Karpas-422 (cell line): ENCODE data around the gene GAB2. TPM values are rescaled to one million over a fixed set of nuclear protein-coding genes. Genes with fewer than 3 reads are reported as not detected.

Source experiments
- DNase-seq: peaks from one replicate; pipeline ENCODE4 v3.0.0-alpha.2; 2015
- H2AFZ ChIP-seq: fragments of 200-600 bp; sonication (generic); 2 replicates; pipeline ENCODE4 v1.6.1; 2014; ENCODE audit warnings: antibody characterized with exemption, low read length, mixed read lengths
- H3K27ac ChIP-seq: fragments of 200-600 bp; sonication (generic); 2 replicates; pipeline ENCODE4 v1.5.1; 2014; ENCODE audit warnings: mild to moderate bottlenecking, low read length, moderate library complexity
- H3K27me3 ChIP-seq: fragments of 200-600 bp; sonication (generic); 2 replicates; pipeline ENCODE4 v1.6.1; 2014; ENCODE audit warnings: low read length, mixed read lengths
- H3K36me3 ChIP-seq: fragments of 200-600 bp; sonication (generic); 2 replicates; pipeline ENCODE4 v1.6.1; 2014; ENCODE audit warnings: low read length, mixed read lengths; ENCODE audit not compliant: insufficient read depth
- H3K4me1 ChIP-seq: fragments of 200-600 bp; sonication (generic); 2 replicates; pipeline ENCODE4 v1.6.1; 2014; ENCODE audit warnings: mild to moderate bottlenecking, low read length, mixed read lengths
- H3K4me2 ChIP-seq: fragments of 200-600 bp; sonication (generic); 2 replicates; pipeline ENCODE4 v1.6.1; 2014; ENCODE audit warnings: low read length, low read depth, mild to moderate bottlenecking; ENCODE audit not compliant: poor library complexity, severe bottlenecking
- H3K4me3 ChIP-seq: fragments of 200-600 bp; sonication (generic); 2 replicates; pipeline ENCODE4 v1.5.1; 2014; ENCODE audit warnings: mild to moderate bottlenecking, antibody characterized with exemption, low read length, mixed read lengths
- H3K79me2 ChIP-seq: fragments of 200-600 bp; sonication (generic); 2 replicates; pipeline ENCODE4 v1.6.1; 2014; ENCODE audit warnings: mild to moderate bottlenecking, low read length, mixed read lengths
- H3K9ac ChIP-seq: fragments of 200-600 bp; sonication (generic); 2 replicates; pipeline ENCODE4 v1.6.0; 2014; ENCODE audit warnings: low read length
- H3K9me2 ChIP-seq: fragments of 200-600 bp; sonication (generic), shearing (Covaris generic); replicated peaks from 2 replicates; pipeline ENCODE4 v1.6.0; 2014; ENCODE audit warnings: mild to moderate bottlenecking, low read length, moderate library complexity; ENCODE audit not compliant: insufficient read depth
- H3K9me3 ChIP-seq: fragments of 300-700, 200-600 bp; sonication (generic); 2 replicates; pipeline ENCODE4 v1.6.1; 2014; ENCODE audit warnings: low read length, mixed read lengths
- H4K20me1 ChIP-seq: fragments of 200-600 bp; sonication (generic); 2 replicates; pipeline ENCODE4 v1.6.1; 2014; ENCODE audit warnings: mild to moderate bottlenecking, antibody characterized with exemption, low read length, low read depth; ENCODE audit not compliant: insufficient read depth
- total RNA-seq: library from RNA; depleted of rRNA; stranded (reverse); fragments of >200 nt; shearing (Covaris generic); gene quantifications from 2 replicates; pipeline ENCODE4 v1.2.3, GENCODE V29; 2014; ENCODE audit warnings: low replicate concordance

The GAB2 gene
- total RNA-seq, 1 experiment from 2014 or later: 2.7 TPM

DNA sequence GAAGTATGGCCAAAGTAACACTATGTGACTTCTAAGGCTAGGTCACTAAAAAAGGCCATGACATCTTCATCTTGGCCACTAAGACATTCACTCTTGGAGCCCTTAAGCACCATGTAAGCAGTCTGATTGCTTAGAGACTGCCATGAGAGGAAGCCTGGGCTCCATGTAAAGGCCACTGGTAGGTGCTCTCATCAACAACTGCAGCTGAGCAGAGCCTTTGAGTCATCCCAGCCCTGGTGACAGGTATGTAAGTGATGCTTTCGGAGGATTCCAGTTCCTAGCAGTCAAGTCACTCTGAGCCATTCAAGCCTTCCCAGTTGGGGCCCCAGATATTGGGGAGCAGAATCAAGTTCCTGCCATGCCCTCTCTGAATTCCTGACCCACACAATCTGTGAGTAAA, 26.2 kb downstream of the GAB2 start:
- Histone ChIP-seq H3K9ac (no peak overlapping the region), H3K4me2 (no peak overlapping the region), H3K9me3 (no peaks in the 10 kb centered on the region), H4K20me1 (no peaks in the 10 kb centered on the region), H2AFZ (no peak overlapping the region), H3K36me3 (no peaks in the 10 kb centered on the region; the same call in 1 of the 2 replicates), H3K4me3 (no peak overlapping the region), H3K27ac (no peak overlapping the region), H3K27me3 (no peaks in the 10 kb centered on the region), H3K79me2 (no peaks in the 10 kb centered on the region), H3K9me2 (no peaks in the 10 kb centered on the region), H3K4me1 (no peaks in the 10 kb centered on the region)
- DNase-seq: no peak

DNA sequence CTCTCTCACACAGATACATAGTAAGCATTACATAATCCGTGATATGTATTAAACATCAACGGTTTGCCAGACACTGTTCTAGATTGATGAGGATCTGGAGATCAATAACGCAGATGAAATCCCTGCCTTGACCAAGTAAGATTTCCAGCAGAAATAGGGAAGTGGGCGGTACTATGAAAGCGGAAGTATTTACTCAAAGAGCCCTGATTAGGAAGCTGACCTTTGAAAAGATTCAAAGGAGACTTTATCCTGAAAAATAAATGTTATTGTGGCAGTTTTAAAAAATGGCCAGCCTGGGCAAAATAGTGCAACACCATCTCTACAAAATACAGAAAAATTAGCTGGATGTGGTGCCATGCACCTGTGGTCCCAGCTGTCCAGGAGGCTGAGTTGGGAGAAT, 26.8 kb downstream of the GAB2 start:
- Histone ChIP-seq H3K36me3 (no peaks in the 10 kb centered on the region; the same call in 1 of the 2 replicates), H3K79me2 (no peaks in the 10 kb centered on the region), H3K4me3 (no peak overlapping the region), H3K27ac (no peak overlapping the region), H3K9me3 (no peaks in the 10 kb centered on the region), H3K9me2 (no peaks in the 10 kb centered on the region), H3K9ac (no peak overlapping the region), H3K27me3 (no peaks in the 10 kb centered on the region), H3K4me2 (no peak overlapping the region), H3K4me1 (no peaks in the 10 kb centered on the region), H2AFZ (no peak overlapping the region), H4K20me1 (no peaks in the 10 kb centered on the region)
- no peak for DNase-seq

DNA sequence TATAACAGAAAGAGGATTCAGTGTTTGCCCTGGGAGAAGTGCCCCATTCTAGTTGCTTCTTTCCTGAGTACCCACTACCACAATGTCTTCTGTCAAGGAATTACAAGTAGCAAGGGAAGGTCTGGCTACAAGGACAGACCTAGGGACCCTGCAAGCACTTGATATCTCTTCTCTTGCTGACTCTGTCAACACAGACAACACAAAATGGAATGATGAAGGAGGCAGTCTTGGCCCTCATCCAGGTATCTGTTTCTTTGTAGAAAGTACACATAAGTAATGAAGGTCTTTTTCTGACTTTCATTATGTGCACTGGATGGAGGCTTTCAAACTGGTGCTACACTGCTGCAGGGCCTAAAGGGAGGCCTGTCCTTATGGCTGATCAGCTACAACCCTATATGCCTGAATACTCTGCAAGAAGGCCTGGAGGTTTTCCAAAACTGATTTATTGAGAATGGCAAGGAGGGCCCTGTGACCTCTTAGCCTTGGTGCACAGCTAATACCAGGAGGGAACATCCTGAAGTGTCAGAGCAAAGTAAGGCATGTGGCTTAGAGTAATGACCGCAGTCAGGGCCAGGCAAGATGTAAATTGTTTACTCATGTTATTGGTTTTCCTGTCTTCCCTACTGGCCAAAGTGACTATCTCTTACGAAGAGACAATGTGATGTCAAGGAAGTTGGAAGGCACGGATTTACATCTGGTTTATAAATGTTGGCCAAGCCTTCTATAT, 31.2 kb downstream of the GAB2 start:
- Histone ChIP-seq H3K36me3 (no peaks in the 10 kb centered on the region; the same call in 1 of the 2 replicates), H3K79me2 (no peaks in the 10 kb centered on the region), H2AFZ (no peak overlapping the region), H3K27ac (no peak overlapping the region), H3K9ac (no peak overlapping the region), H3K9me3 (peaks cover 4% of the 10 kb centered on the region), H3K27me3 (no peaks in the 10 kb centered on the region), H3K4me2 (no peak overlapping the region), H3K4me3 (no peak overlapping the region), H3K4me1 (no peaks in the 10 kb centered on the region), H4K20me1 (no peaks in the 10 kb centered on the region), H3K9me2 (no peaks in the 10 kb centered on the region)
- DNase-seq: no peak

GRCh38 chr11:78385205-78385604, 32.4 kb downstream of the GAB2 start:
- no peaks in the 10 kb centered on the region for H3K4me1 ChIP-seq
- peaks cover 4% of the 10 kb centered on the region for H3K9me3 ChIP-seq
- H3K4me3 ChIP-seq: no peak overlapping the region
- no peaks in the 10 kb centered on the region for H3K27me3 ChIP-seq
- H3K36me3 ChIP-seq: no peaks in the 10 kb centered on the region; the same call in 1 of the 2 replicates
- H4K20me1 ChIP-seq: no peaks in the 10 kb centered on the region
- H3K9me2 ChIP-seq: no peaks in the 10 kb centered on the region
- H2AFZ ChIP-seq: no peak overlapping the region
- H3K9ac ChIP-seq: no peak overlapping the region
- DNase-seq: no peak
- H3K79me2 ChIP-seq: no peaks in the 10 kb centered on the region
- no peak overlapping the region for H3K27ac ChIP-seq
- no peak overlapping the region for H3K4me2 ChIP-seq

DNA sequence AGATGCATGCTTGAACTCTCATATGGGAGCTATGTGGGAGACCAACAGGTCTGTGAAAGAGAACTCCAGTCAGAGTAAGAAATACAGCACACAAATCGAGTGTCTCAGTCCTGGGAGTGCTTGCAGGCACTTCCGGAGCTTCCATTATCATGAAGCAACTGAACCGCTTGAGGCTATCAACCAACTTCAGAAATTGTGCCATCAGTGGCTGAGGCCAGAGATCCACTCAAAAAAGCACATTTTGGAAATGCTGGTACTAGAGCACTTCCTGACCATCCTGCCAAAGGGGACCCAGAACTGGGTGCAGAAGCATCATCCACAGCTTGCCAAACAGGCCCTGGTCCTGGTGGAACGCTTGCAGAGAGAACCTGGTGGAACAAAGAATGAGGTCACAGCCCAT, 33.4 kb downstream of the GAB2 start:
- H3K4me2 ChIP-seq: no peak overlapping the region
- H3K27me3 ChIP-seq: no peaks in the 10 kb centered on the region
- no peaks in the 10 kb centered on the region for H3K79me2 ChIP-seq
- H4K20me1 ChIP-seq: no peaks in the 10 kb centered on the region
- no peaks in the 10 kb centered on the region; the same call in 1 of the 2 replicates for H3K36me3 ChIP-seq
- H3K9me3 ChIP-seq: peaks cover 4% of the 10 kb centered on the region
- H2AFZ ChIP-seq: no peak overlapping the region
- no peak overlapping the region for H3K27ac ChIP-seq
- H3K9ac ChIP-seq: no peak overlapping the region
- H3K9me2 ChIP-seq: no peaks in the 10 kb centered on the region
- peaks cover 6% of the 10 kb centered on the region for H3K4me1 ChIP-seq
- DNase-seq: no peak
- no peak overlapping the region for H3K4me3 ChIP-seq

GRCh38 chr11:78381865-78382264, 35.8 kb downstream of the GAB2 start:
- Histone ChIP-seq H3K4me2 (no peak overlapping the region), H4K20me1 (no peaks in the 10 kb centered on the region), H2AFZ (no peak overlapping the region), H3K9me3 (peaks cover 4% of the 10 kb centered on the region), H3K9ac (no peak overlapping the region), H3K4me1 (peaks cover 11% of the 10 kb centered on the region), H3K27ac (no peak overlapping the region), H3K79me2 (no peaks in the 10 kb centered on the region), H3K36me3 (peaks cover 4% of the 10 kb centered on the region; the same call in 1 of the 2 replicates), H3K9me2 (no peaks in the 10 kb centered on the region), H3K4me3 (no peak overlapping the region), H3K27me3 (peaks cover 4% of the 10 kb centered on the region; the same call in 1 of the 2 replicates)
- no peak for DNase-seq

DNA sequence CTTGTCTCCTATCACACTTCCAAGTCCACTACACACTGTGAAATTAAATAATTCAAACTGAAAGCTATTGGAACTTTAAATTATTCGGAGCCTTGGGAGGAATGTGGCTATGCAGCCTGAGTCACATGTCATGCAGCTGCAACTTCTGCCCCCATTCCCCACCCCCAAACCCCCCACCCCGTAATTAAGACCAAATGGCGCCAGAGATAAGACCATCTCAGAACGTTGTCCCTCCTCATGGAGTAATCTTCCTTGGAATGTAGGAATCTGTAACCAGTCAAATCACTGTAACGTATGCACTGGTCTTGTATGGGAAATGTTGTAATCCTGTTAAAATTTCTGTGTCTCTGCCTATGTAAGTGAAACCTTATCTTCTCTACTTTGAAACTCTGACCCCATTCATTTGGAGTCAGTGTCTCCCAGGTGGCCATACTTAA, 37.0 kb downstream of the GAB2 start:
- Histone ChIP-seq H3K27ac (no peak overlapping the region), H3K9me2 (no peaks in the 10 kb centered on the region), H4K20me1 (no peaks in the 10 kb centered on the region), H3K4me3 (no peak overlapping the region), H3K79me2 (no peaks in the 10 kb centered on the region), H3K36me3 (peaks cover 4% of the 10 kb centered on the region; the same call in 1 of the 2 replicates), H2AFZ (no peak overlapping the region), H3K9me3 (peaks cover 4% of the 10 kb centered on the region), H3K4me1 (peaks cover 11% of the 10 kb centered on the region), H3K27me3 (peaks cover 4% of the 10 kb centered on the region; the same call in 1 of the 2 replicates), H3K4me2 (no peak overlapping the region), H3K9ac (no peak overlapping the region)
- DNase-seq: no peak

DNA sequence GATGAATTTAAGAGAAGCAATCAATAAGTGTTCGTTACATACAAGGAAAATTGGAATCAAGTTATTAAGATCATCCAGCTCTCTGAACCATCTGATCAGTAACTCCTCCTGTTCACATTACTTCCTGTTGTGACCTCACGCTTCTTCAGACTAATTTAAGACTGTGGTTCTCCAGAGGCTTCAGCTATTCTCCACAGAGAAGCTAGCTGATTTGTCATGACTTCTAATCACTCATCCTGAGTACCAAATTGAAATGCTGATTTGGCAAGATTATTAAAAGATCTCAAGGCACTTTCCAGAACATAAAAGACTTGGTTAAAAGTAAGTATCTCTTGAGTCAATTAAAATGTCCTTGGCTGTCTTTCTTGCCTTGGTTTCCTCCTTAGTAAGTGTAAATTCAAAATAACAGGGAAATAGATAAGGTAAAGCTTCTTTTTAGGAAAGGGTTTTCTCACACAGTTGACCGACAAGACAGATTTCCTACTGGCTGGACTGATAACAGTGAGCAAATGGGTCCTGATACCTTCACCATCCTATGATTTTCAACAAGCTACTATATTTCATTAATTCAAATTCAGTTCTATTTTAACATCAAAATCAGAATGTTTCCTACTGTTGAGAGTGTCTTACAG, 38.5 kb downstream of the GAB2 start:
- no peak overlapping the region for H3K9ac ChIP-seq
- H3K27me3 ChIP-seq: peaks cover 4% of the 10 kb centered on the region; the same call in 1 of the 2 replicates
- H4K20me1 ChIP-seq: no peaks in the 10 kb centered on the region
- H3K4me2 ChIP-seq: no peak overlapping the region
- peak; percentile 54 for DNase-seq
- peaks cover 4% of the 10 kb centered on the region; the same call in 1 of the 2 replicates for H3K36me3 ChIP-seq
- peaks cover 11% of the 10 kb centered on the region for H3K4me1 ChIP-seq
- H2AFZ ChIP-seq: no peak overlapping the region
- no peak overlapping the region for H3K27ac ChIP-seq
- no peaks in the 10 kb centered on the region for H3K9me3 ChIP-seq
- no peaks in the 10 kb centered on the region for H3K9me2 ChIP-seq
- no peak overlapping the region for H3K4me3 ChIP-seq
- no peaks in the 10 kb centered on the region for H3K79me2 ChIP-seq
